ENCODE measurements around the gene RAB4B.
A peak's percentile ranks its signal among the peaks of the same experiment; 100 is the strongest.

Gene RAB4B

GRCh38 chr19:40803170-40803856 is 25.3 kb downstream of the RAB4B start:
- H3K4me2 ChIP-seq (ENCODE audit: low read depth, low read length, poor library complexity, severe bottlenecking), result peak overlapping the region; percentile 87
- no peaks in the 10 kb centered on the region for H3K9me3 ChIP-seq (ENCODE audit: insufficient read depth, low read depth, low read length)
- TF ChIP-seq EZH2phosphoT487 (IDR thresholded peaks at IDR 0.05; ENCODE audit: borderline replicate concordance), result no peak
- TF ChIP-seq, protein P1, sequence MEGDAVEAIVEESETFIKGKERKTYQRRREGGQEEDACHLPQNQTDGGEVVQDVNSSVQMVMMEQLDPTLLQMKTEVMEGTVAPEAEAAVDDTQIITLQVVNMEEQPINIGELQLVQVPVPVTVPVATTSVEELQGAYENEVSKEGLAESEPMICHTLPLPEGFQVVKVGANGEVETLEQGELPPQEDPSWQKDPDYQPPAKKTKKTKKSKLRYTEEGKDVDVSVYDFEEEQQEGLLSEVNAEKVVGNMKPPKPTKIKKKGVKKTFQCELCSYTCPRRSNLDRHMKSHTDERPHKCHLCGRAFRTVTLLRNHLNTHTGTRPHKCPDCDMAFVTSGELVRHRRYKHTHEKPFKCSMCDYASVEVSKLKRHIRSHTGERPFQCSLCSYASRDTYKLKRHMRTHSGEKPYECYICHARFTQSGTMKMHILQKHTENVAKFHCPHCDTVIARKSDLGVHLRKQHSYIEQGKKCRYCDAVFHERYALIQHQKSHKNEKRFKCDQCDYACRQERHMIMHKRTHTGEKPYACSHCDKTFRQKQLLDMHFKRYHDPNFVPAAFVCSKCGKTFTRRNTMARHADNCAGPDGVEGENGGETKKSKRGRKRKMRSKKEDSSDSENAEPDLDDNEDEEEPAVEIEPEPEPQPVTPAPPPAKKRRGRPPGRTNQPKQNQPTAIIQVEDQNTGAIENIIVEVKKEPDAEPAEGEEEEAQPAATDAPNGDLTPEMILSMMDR (conservative IDR thresholded peaks at IDR 0.05; ENCODE audit: low read length), result no peak
- H3K9me2 ChIP-seq (replicated peaks; ENCODE audit: low read depth, low read length), result no peaks in the 10 kb centered on the region
- peak overlapping the region; percentile 94 for H3K9ac ChIP-seq (ENCODE audit: low read depth, low read length, poor library complexity, severe bottlenecking)
- H2AFZ ChIP-seq (ENCODE audit: low read length), result no peak overlapping the region
- peaks cover 90% of the 10 kb centered on the region for H4K20me1 ChIP-seq (ENCODE audit: insufficient read depth, low read length, poor library complexity, severe bottlenecking)
- H3F3A ChIP-seq (ENCODE audit: low read depth), result 0 out of 2 replicates have a peak, but pooled peaks cover 2% of the 10 kb centered on the region
- H3K79me2 ChIP-seq (ENCODE audit: insufficient read depth, low read length), result peaks cover 93% of the 10 kb centered on the region
- no peaks in the 10 kb centered on the region for H3K27me3 ChIP-seq (ENCODE audit: insufficient read depth, low read length, poor library complexity, severe bottlenecking)
- peak overlapping the region; percentile 96 for H3K4me3 ChIP-seq (ENCODE audit: low read length, poor library complexity, severe bottlenecking)
- peaks cover 13% of the 10 kb centered on the region; the same call in 1 of the 2 replicates for H3K36me3 ChIP-seq (ENCODE audit: insufficient read depth, low read length)
- H3K4me1 ChIP-seq (ENCODE audit: insufficient read depth, low read length, poor library complexity, severe bottlenecking), result peaks cover 60% of the 10 kb centered on the region

GRCh38 chr19:40803857-40804782 is 26.1 kb downstream of the RAB4B start:
- H3K79me2 ChIP-seq (ENCODE audit: insufficient read depth, low read length), result peaks cover 95% of the 10 kb centered on the region
- peaks cover 59% of the 10 kb centered on the region for H3K4me1 ChIP-seq (ENCODE audit: insufficient read depth, low read length, poor library complexity, severe bottlenecking)
- H3K4me2 ChIP-seq (ENCODE audit: low read depth, low read length, poor library complexity, severe bottlenecking), result peak overlapping the region; percentile 87
- no peaks in the 10 kb centered on the region for H3K9me2 ChIP-seq (replicated peaks; ENCODE audit: low read depth, low read length)
- peak overlapping the region; percentile 94 for H3K9ac ChIP-seq (ENCODE audit: low read depth, low read length, poor library complexity, severe bottlenecking)
- peaks cover 91% of the 10 kb centered on the region for H4K20me1 ChIP-seq (ENCODE audit: insufficient read depth, low read length, poor library complexity, severe bottlenecking)
- H3F3A ChIP-seq (ENCODE audit: low read depth), result no peaks in the 10 kb centered on the region
- peak overlapping the region; percentile 96 for H3K4me3 ChIP-seq (ENCODE audit: low read length, poor library complexity, severe bottlenecking)
- no peaks in the 10 kb centered on the region for H3K27me3 ChIP-seq (ENCODE audit: insufficient read depth, low read length, poor library complexity, severe bottlenecking)
- TF ChIP-seq, protein P1 (conservative IDR thresholded peaks at IDR 0.05; ENCODE audit: low read length), result no peak
- no peak for TF ChIP-seq EZH2phosphoT487 (IDR thresholded peaks at IDR 0.05; ENCODE audit: borderline replicate concordance)
- no peaks in the 10 kb centered on the region for H3K9me3 ChIP-seq (ENCODE audit: insufficient read depth, low read depth, low read length)
- no peak overlapping the region for H2AFZ ChIP-seq (ENCODE audit: low read length)
- H3K36me3 ChIP-seq (ENCODE audit: insufficient read depth, low read length), result peaks cover 18% of the 10 kb centered on the region; the same call in 1 of the 2 replicates

DNA sequence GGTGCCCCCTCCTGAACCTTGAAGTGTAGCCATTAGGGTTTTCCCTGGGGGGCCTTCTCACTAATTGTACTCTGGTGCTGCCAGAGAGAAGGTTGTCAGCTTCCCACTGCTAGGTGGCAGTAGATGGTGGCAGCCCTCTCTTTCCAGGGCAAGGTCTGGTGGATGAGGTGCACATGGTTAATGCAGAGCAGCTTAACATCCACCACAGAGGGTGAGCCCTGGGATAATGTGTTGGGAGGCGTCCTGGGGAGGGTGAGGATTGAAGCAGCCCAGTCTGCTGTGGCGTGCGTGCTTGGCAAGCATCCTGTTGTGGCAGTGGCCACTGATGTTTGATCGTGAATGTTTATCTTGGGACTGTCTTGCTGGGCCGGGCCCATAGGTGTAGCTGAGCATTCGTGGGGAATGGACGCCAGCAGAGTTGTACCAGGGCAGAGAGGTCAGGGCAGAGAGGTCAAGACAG is 26.8 kb downstream of the RAB4B start:
- H3K36me3 ChIP-seq (ENCODE audit: insufficient read depth, low read length), result peaks cover 18% of the 10 kb centered on the region; the same call in 1 of the 2 replicates
- H3K9ac ChIP-seq (ENCODE audit: low read depth, low read length, poor library complexity, severe bottlenecking), result peak overlapping the region; percentile 94
- H3K4me2 ChIP-seq (ENCODE audit: low read depth, low read length, poor library complexity, severe bottlenecking), result peak overlapping the region; percentile 87
- H3K4me1 ChIP-seq (ENCODE audit: insufficient read depth, low read length, poor library complexity, severe bottlenecking), result peaks cover 59% of the 10 kb centered on the region
- peaks cover 88% of the 10 kb centered on the region for H3K79me2 ChIP-seq (ENCODE audit: insufficient read depth, low read length)
- no peak for TF ChIP-seq EZH2phosphoT487 (IDR thresholded peaks at IDR 0.05; ENCODE audit: borderline replicate concordance)
- TF ChIP-seq, protein P1 (conservative IDR thresholded peaks at IDR 0.05; ENCODE audit: low read length), result peak; percentile 43
- H3K9me2 ChIP-seq (replicated peaks; ENCODE audit: low read depth, low read length), result no peaks in the 10 kb centered on the region
- no peaks in the 10 kb centered on the region for H3K9me3 ChIP-seq (ENCODE audit: insufficient read depth, low read depth, low read length)
- no peaks in the 10 kb centered on the region for H3K27me3 ChIP-seq (ENCODE audit: insufficient read depth, low read length, poor library complexity, severe bottlenecking)
- peak overlapping the region; percentile 96 for H3K4me3 ChIP-seq (ENCODE audit: low read length, poor library complexity, severe bottlenecking)
- no peak overlapping the region for H2AFZ ChIP-seq (ENCODE audit: low read length)
- no peaks in the 10 kb centered on the region for H3F3A ChIP-seq (ENCODE audit: low read depth)
- H4K20me1 ChIP-seq (ENCODE audit: insufficient read depth, low read length, poor library complexity, severe bottlenecking), result peaks cover 86% of the 10 kb centered on the region

Data from Loucy (cell line).